CD4-positive, alpha-beta T cell treated with Interleukin-12 subunit alpha and Interleukin-12 subunit beta, for 1 hour (primary cell): ENCODE measurements around the gene ZC2HC1B.

Experiments used
- DNase-seq: peaks from one replicate; pipeline ENCODE4 v3.0.0-alpha.2; 2020

The ZC2HC1B gene

GRCh38 chr6:143936778-143937667, 72.7 kb downstream of the ZC2HC1B start:
- no peak for DNase-seq

GRCh38 chr6:143937668-143937970, 73.3 kb downstream of the ZC2HC1B start:
- DNase-seq = no peak

GRCh38 chr6:143939364-143939763, 75.1 kb downstream of the ZC2HC1B start:
- DNase-seq = no peak

- DNase-seq = peak; percentile 69
These were observed 75.8 kb downstream of the ZC2HC1B start for GRCh38 chr6:143940011-143940597.

- peak; percentile 53 for DNase-seq
These were observed 77.8 kb downstream of the ZC2HC1B start for GRCh38 chr6:143941852-143942627.

- DNase-seq = no peak
These were observed 83.9 kb downstream of the ZC2HC1B start for GRCh38 chr6:143948208-143948607.

- no peak for DNase-seq
These were observed 85.3 kb downstream of the ZC2HC1B start for GRCh38 chr6:143949535-143949934.

- no peak for DNase-seq
These were observed 85.7 kb downstream of the ZC2HC1B start for GRCh38 chr6:143949962-143950361.

GRCh38 chr6:143950875-143951274, 86.6 kb downstream of the ZC2HC1B start:
- no peak for DNase-seq

GRCh38 chr6:143952060-143952778, 87.9 kb downstream of the ZC2HC1B start:
- no peak for DNase-seq

- DNase-seq = no peak
These were observed 88.8 kb downstream of the ZC2HC1B start for GRCh38 chr6:143952947-143953701.

GRCh38 chr6:143953922-143954321, 89.6 kb downstream of the ZC2HC1B start:
- DNase-seq = no peak

GRCh38 chr6:143955971-143956370, 91.7 kb downstream of the ZC2HC1B start:
- DNase-seq = no peak

GRCh38 chr6:143957679-143958274, 93.5 kb downstream of the ZC2HC1B start:
- DNase-seq = no peak

GRCh38 chr6:143958839-143959399, 94.6 kb downstream of the ZC2HC1B start:
- no peak for DNase-seq

- no peak for DNase-seq
These were observed 95.7 kb downstream of the ZC2HC1B start for GRCh38 chr6:143959927-143960326.

GRCh38 chr6:143961066-143961465, 96.8 kb downstream of the ZC2HC1B start:
- no peak for DNase-seq

GRCh38 chr6:143961886-143962878, 97.9 kb downstream of the ZC2HC1B start:
- no peak for DNase-seq

- no peak for DNase-seq
These were observed 99.1 kb downstream of the ZC2HC1B start for GRCh38 chr6:143963158-143963919.
